ENCODE data around the gene CTXND1.

The CTXND1 gene

GRCh38 chr15:80242802-80243201 lies 9.2 kb downstream of the CTXND1 start:
- Histone ChIP-seq H3F3A (ENCODE audit: low read depth) (no peaks in the 10 kb centered on the region), H3K9me3 (ENCODE audit: insufficient read depth, low read depth, low read length) (no peaks in the 10 kb centered on the region), H4K20me1 (ENCODE audit: insufficient read depth, low read length, poor library complexity, severe bottlenecking) (no peaks in the 10 kb centered on the region), H2AFZ (ENCODE audit: low read length) (no peak overlapping the region), H3K4me3 (ENCODE audit: low read length, poor library complexity, severe bottlenecking) (no peak overlapping the region), H3K36me3 (ENCODE audit: insufficient read depth, low read length) (no peaks in the 10 kb centered on the region), H3K9me2 (replicated peaks; ENCODE audit: low read depth, low read length) (no peaks in the 10 kb centered on the region), H3K79me2 (ENCODE audit: insufficient read depth, low read length) (no peaks in the 10 kb centered on the region), H3K4me1 (ENCODE audit: insufficient read depth, low read length, poor library complexity, severe bottlenecking) (no peaks in the 10 kb centered on the region), H3K9ac (ENCODE audit: low read depth, low read length, poor library complexity, severe bottlenecking) (no peak overlapping the region), H3K27me3 (ENCODE audit: insufficient read depth, low read length, poor library complexity, severe bottlenecking) (no peaks in the 10 kb centered on the region), H3K4me2 (ENCODE audit: low read depth, low read length, poor library complexity, severe bottlenecking) (no peak overlapping the region)
- TF ChIP-seq EZH2phosphoT487 (IDR thresholded peaks at IDR 0.05; ENCODE audit: borderline replicate concordance): no peak
- TF ChIP-seq, protein P1, sequence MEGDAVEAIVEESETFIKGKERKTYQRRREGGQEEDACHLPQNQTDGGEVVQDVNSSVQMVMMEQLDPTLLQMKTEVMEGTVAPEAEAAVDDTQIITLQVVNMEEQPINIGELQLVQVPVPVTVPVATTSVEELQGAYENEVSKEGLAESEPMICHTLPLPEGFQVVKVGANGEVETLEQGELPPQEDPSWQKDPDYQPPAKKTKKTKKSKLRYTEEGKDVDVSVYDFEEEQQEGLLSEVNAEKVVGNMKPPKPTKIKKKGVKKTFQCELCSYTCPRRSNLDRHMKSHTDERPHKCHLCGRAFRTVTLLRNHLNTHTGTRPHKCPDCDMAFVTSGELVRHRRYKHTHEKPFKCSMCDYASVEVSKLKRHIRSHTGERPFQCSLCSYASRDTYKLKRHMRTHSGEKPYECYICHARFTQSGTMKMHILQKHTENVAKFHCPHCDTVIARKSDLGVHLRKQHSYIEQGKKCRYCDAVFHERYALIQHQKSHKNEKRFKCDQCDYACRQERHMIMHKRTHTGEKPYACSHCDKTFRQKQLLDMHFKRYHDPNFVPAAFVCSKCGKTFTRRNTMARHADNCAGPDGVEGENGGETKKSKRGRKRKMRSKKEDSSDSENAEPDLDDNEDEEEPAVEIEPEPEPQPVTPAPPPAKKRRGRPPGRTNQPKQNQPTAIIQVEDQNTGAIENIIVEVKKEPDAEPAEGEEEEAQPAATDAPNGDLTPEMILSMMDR (conservative IDR thresholded peaks at IDR 0.05; ENCODE audit: low read length): no peak

- no peaks in the 10 kb centered on the region for H3K9me3 ChIP-seq (ENCODE audit: insufficient read depth, low read depth, low read length)
Observed at GRCh38 chr15:80242132-80242769, 9.8 kb downstream of the CTXND1 start.

GRCh38 chr15:80241508-80241907 lies 10.5 kb downstream of the CTXND1 start:
- no peaks in the 10 kb centered on the region for H3K9me2 ChIP-seq (replicated peaks; ENCODE audit: low read depth, low read length)
- no peaks in the 10 kb centered on the region for H3K4me1 ChIP-seq (ENCODE audit: insufficient read depth, low read length, poor library complexity, severe bottlenecking)
- no peak overlapping the region for H3K4me3 ChIP-seq (ENCODE audit: low read length, poor library complexity, severe bottlenecking)
- no peaks in the 10 kb centered on the region for H3K27me3 ChIP-seq (ENCODE audit: insufficient read depth, low read length, poor library complexity, severe bottlenecking)
- no peaks in the 10 kb centered on the region for H4K20me1 ChIP-seq (ENCODE audit: insufficient read depth, low read length, poor library complexity, severe bottlenecking)
- H2AFZ ChIP-seq (ENCODE audit: low read length): no peak overlapping the region; the same call in 1 of the 2 replicates
- H3F3A ChIP-seq (ENCODE audit: low read depth): no peaks in the 10 kb centered on the region
- H3K9ac ChIP-seq (ENCODE audit: low read depth, low read length, poor library complexity, severe bottlenecking): no peak overlapping the region
- H3K79me2 ChIP-seq (ENCODE audit: insufficient read depth, low read length): no peaks in the 10 kb centered on the region
- TF ChIP-seq, protein P1 (conservative IDR thresholded peaks at IDR 0.05; ENCODE audit: low read length): no peak
- no peak for TF ChIP-seq EZH2phosphoT487 (IDR thresholded peaks at IDR 0.05; ENCODE audit: borderline replicate concordance)
- H3K9me3 ChIP-seq (ENCODE audit: insufficient read depth, low read depth, low read length): no peaks in the 10 kb centered on the region
- no peak overlapping the region for H3K4me2 ChIP-seq (ENCODE audit: low read depth, low read length, poor library complexity, severe bottlenecking)
- no peaks in the 10 kb centered on the region for H3K36me3 ChIP-seq (ENCODE audit: insufficient read depth, low read length)

More at GRCh38 chr15:80242132-80242769, 9.8 kb downstream of the CTXND1 start:
- no peaks in the 10 kb centered on the region for H3K4me1 ChIP-seq (ENCODE audit: insufficient read depth, low read length, poor library complexity, severe bottlenecking)
- no peaks in the 10 kb centered on the region for H3K27me3 ChIP-seq (ENCODE audit: insufficient read depth, low read length, poor library complexity, severe bottlenecking)
- no peaks in the 10 kb centered on the region for H4K20me1 ChIP-seq (ENCODE audit: insufficient read depth, low read length, poor library complexity, severe bottlenecking)
- H3K79me2 ChIP-seq (ENCODE audit: insufficient read depth, low read length): no peaks in the 10 kb centered on the region
- H3F3A ChIP-seq (ENCODE audit: low read depth): no peaks in the 10 kb centered on the region
- TF ChIP-seq, protein P1 (conservative IDR thresholded peaks at IDR 0.05; ENCODE audit: low read length): peak; percentile 46
- no peak for TF ChIP-seq EZH2phosphoT487 (IDR thresholded peaks at IDR 0.05; ENCODE audit: borderline replicate concordance)
- no peaks in the 10 kb centered on the region for H3K9me2 ChIP-seq (replicated peaks; ENCODE audit: low read depth, low read length)
- no peak overlapping the region for H3K4me3 ChIP-seq (ENCODE audit: low read length, poor library complexity, severe bottlenecking)
- H3K9ac ChIP-seq (ENCODE audit: low read depth, low read length, poor library complexity, severe bottlenecking): no peak overlapping the region
- no peak overlapping the region for H2AFZ ChIP-seq (ENCODE audit: low read length)
- no peaks in the 10 kb centered on the region for H3K36me3 ChIP-seq (ENCODE audit: insufficient read depth, low read length)
- H3K4me2 ChIP-seq (ENCODE audit: low read depth, low read length, poor library complexity, severe bottlenecking): no peak overlapping the region

All from Loucy (cell line).